Activated CD8-positive, alpha-beta memory T cell treated with anti-CD3 and anti-CD28 coated beads, Interleukin-2, amount 10 ng/mL, durations not matched to agents 7 days and 5 days (primary cell): Measurements from ENCODE around the gene TIAM1. TPM values are rescaled to one million over a fixed set of nuclear protein-coding genes. Genes with fewer than 3 reads are reported as not detected.
A peak's percentile ranks its signal among the peaks of the same experiment; 100 is the strongest.

ENCODE experiments used
- ATAC-seq: fragments of 150-1000 bp; cut with Tn5 transposase; one replicate; pipeline ENCODE4 v1.10.0; 2021; ENCODE audit warnings: moderate library complexity
- CTCF ChIA-PET: fragments of 350-600 bp; sonication (Branson Sonifier 250); formaldehyde crosslinking; loops from one replicate; lab custom pipeline; 2021; ENCODE audit warnings: antibody characterized with exemption; lab: Charles Lee
- DNase-seq: peaks from one replicate; pipeline ENCODE4 v3.0.0-alpha.2; 2020
- H3K27ac Mint-ChIP-seq: one replicate; pipeline ENCODE4 v1.8.0; 2021; ENCODE audit warnings: mild to moderate bottlenecking, mixed read lengths
- H3K27me3 Mint-ChIP-seq: one replicate; pipeline ENCODE4 v1.8.0; 2021; ENCODE audit warnings: mixed read lengths
- H3K36me3 Mint-ChIP-seq: one replicate; pipeline ENCODE4 v1.8.0; 2021; ENCODE audit warnings: mild to moderate bottlenecking, mixed read lengths
- H3K4me1 Mint-ChIP-seq: one replicate; pipeline ENCODE4 v1.8.0; 2021; ENCODE audit warnings: mixed read lengths
- H3K4me3 Mint-ChIP-seq: one replicate; pipeline ENCODE4 v1.8.0; 2021; ENCODE audit warnings: mild to moderate bottlenecking, moderate library complexity, mixed read lengths
- H3K9me3 Mint-ChIP-seq: one replicate; pipeline ENCODE4 v1.8.0; 2022; ENCODE audit warnings: low read depth, mixed read lengths
- total RNA-seq, 2 experiments: library from RNA; stranded (reverse); gene quantifications; one replicate each; pipeline ENCODE4 v1.2.3, GENCODE V29; 2021

TIAM1 gene
- total RNA-seq, 2 experiments from 2014 or later = 18.8 to 20.5 TPM

- Mint-ChIP-seq H3K4me3 (no peak overlapping the region), H3K36me3 (peaks cover 3% of the 10 kb centered on the region), H3K27me3 (no peaks in the 10 kb centered on the region), H3K27ac (no peak overlapping the region), H3K4me1 (peaks cover 13% of the 10 kb centered on the region), H3K9me3 (peaks cover under 1% of the 10 kb centered on the region)
- no peak for DNase-seq
- CTCF ChIA-PET = no interaction called here
- ATAC-seq = no peak
Measured at GRCh38 chr21:31282095-31282709, 61.9 kb downstream of the TIAM1 start.

- no peak overlapping the region for H3K27ac Mint-ChIP-seq
- peaks cover 3% of the 10 kb centered on the region for H3K36me3 Mint-ChIP-seq
- no peak overlapping the region for H3K4me3 Mint-ChIP-seq
- DNase-seq (no peak), ATAC-seq (no peak)
- CTCF ChIA-PET = no interaction called here
- no peaks in the 10 kb centered on the region for H3K27me3 Mint-ChIP-seq
- peaks cover 13% of the 10 kb centered on the region for H3K4me1 Mint-ChIP-seq
- H3K9me3 Mint-ChIP-seq = no peaks in the 10 kb centered on the region
Measured at GRCh38 chr21:31281561-31281960, 62.5 kb downstream of the TIAM1 start.

- no peaks in the 10 kb centered on the region for H3K27me3 Mint-ChIP-seq
- no peak overlapping the region for H3K27ac Mint-ChIP-seq
- DNase-seq = no peak
- peaks cover 12% of the 10 kb centered on the region for H3K4me1 Mint-ChIP-seq
- H3K4me3 Mint-ChIP-seq = no peak overlapping the region
- peaks cover 3% of the 10 kb centered on the region for H3K36me3 Mint-ChIP-seq
- ATAC-seq = no peak
- H3K9me3 Mint-ChIP-seq = no peaks in the 10 kb centered on the region
- CTCF ChIA-PET = no interaction called here
Measured at GRCh38 chr21:31279986-31280385, 64.1 kb downstream of the TIAM1 start.

GRCh38 chr21:31279214-31279613 is 64.8 kb downstream of the TIAM1 start:
- DNase-seq (no peak), ATAC-seq (no peak)
- CTCF ChIA-PET = interaction anchor here (0.6 kb wide), 1 partner anchor 268 kb away, joined by 3 read pairs; no protein-coding TSS in a partner anchor
- Mint-ChIP-seq H3K4me1 (peaks cover 9% of the 10 kb centered on the region), H3K27ac (no peak overlapping the region), H3K9me3 (no peaks in the 10 kb centered on the region), H3K27me3 (no peaks in the 10 kb centered on the region), H3K4me3 (no peak overlapping the region), H3K36me3 (peaks cover 3% of the 10 kb centered on the region)

GRCh38 chr21:31278511-31279130 is 65.4 kb downstream of the TIAM1 start:
- Mint-ChIP-seq H3K27me3 (peaks cover under 1% of the 10 kb centered on the region), H3K36me3 (peaks cover 4% of the 10 kb centered on the region), H3K9me3 (no peaks in the 10 kb centered on the region), H3K4me1 (peaks cover 10% of the 10 kb centered on the region), H3K27ac (no peak overlapping the region), H3K4me3 (no peak overlapping the region)
- no peak for ATAC-seq
- no peak for DNase-seq
- CTCF ChIA-PET = no interaction called here

GRCh38 chr21:31276663-31277062 is 67.4 kb downstream of the TIAM1 start:
- Mint-ChIP-seq H3K4me3 (no peak overlapping the region), H3K36me3 (peaks cover 9% of the 10 kb centered on the region)
- CTCF ChIA-PET = no interaction called here

GRCh38 chr21:31275901-31276300 is 68.2 kb downstream of the TIAM1 start:
- CTCF ChIA-PET = no interaction called here
- ATAC-seq = no peak
- Mint-ChIP-seq H3K9me3 (no peaks in the 10 kb centered on the region), H3K4me3 (no peak overlapping the region), H3K36me3 (peaks cover 6% of the 10 kb centered on the region), H3K27me3 (peaks cover 3% of the 10 kb centered on the region), H3K4me1 (peaks cover 12% of the 10 kb centered on the region), H3K27ac (no peak overlapping the region)
- DNase-seq = no peak

More at GRCh38 chr21:31276663-31277062, 67.4 kb downstream of the TIAM1 start:
- Mint-ChIP-seq H3K9me3 (no peaks in the 10 kb centered on the region), H3K4me1 (peaks cover 12% of the 10 kb centered on the region), H3K27me3 (peaks cover 3% of the 10 kb centered on the region), H3K27ac (no peak overlapping the region)
- ATAC-seq (no peak), DNase-seq (no peak)

GRCh38 chr21:31273278-31273677 is 70.8 kb downstream of the TIAM1 start:
- CTCF ChIA-PET = no interaction called here
- Mint-ChIP-seq H3K27me3 (peaks cover 3% of the 10 kb centered on the region), H3K4me1 (peaks cover 14% of the 10 kb centered on the region), H3K4me3 (no peak overlapping the region), H3K36me3 (peaks cover 6% of the 10 kb centered on the region), H3K27ac (no peak overlapping the region), H3K9me3 (no peaks in the 10 kb centered on the region)
- ATAC-seq (no peak), DNase-seq (no peak)

GRCh38 chr21:31268090-31268489 is 76.0 kb downstream of the TIAM1 start:
- DNase-seq = no peak
- no peak for ATAC-seq
- H3K27me3 Mint-ChIP-seq = peaks cover 12% of the 10 kb centered on the region
- peak overlapping the region; percentile 1 for H3K4me3 Mint-ChIP-seq
- H3K36me3 Mint-ChIP-seq = peaks cover 3% of the 10 kb centered on the region
- no peak overlapping the region for H3K27ac Mint-ChIP-seq
- CTCF ChIA-PET = no interaction called here
- no peaks in the 10 kb centered on the region for H3K9me3 Mint-ChIP-seq
- H3K4me1 Mint-ChIP-seq = peaks cover 13% of the 10 kb centered on the region

GRCh38 chr21:31267644-31268043 is 76.4 kb downstream of the TIAM1 start:
- H3K9me3 Mint-ChIP-seq = no peaks in the 10 kb centered on the region
- CTCF ChIA-PET = no interaction called here

GRCh38 chr21:31266241-31266640 is 77.8 kb downstream of the TIAM1 start:
- Mint-ChIP-seq H3K4me3 (no peak overlapping the region), H3K4me1 (peaks cover 7% of the 10 kb centered on the region), H3K27ac (no peak overlapping the region), H3K36me3 (peaks cover 3% of the 10 kb centered on the region), H3K27me3 (peaks cover 12% of the 10 kb centered on the region), H3K9me3 (no peaks in the 10 kb centered on the region)
- DNase-seq (no peak), ATAC-seq (no peak)
- CTCF ChIA-PET = interaction anchor here (1.8 kb wide), 1 partner anchor 314 kb away, joined by 4 read pairs; no protein-coding TSS in a partner anchor

More at GRCh38 chr21:31267644-31268043, 76.4 kb downstream of the TIAM1 start:
- H3K27me3 Mint-ChIP-seq = peaks cover 12% of the 10 kb centered on the region
- peaks cover 10% of the 10 kb centered on the region for H3K4me1 Mint-ChIP-seq
- peaks cover 3% of the 10 kb centered on the region for H3K36me3 Mint-ChIP-seq
- H3K4me3 Mint-ChIP-seq = no peak overlapping the region
- no peak overlapping the region for H3K27ac Mint-ChIP-seq
- DNase-seq (no peak), ATAC-seq (no peak)

- H3K36me3 Mint-ChIP-seq = peaks cover 3% of the 10 kb centered on the region
- no peak for DNase-seq
- H3K4me1 Mint-ChIP-seq = peaks cover 7% of the 10 kb centered on the region
- no peak overlapping the region for H3K4me3 Mint-ChIP-seq
- ATAC-seq = no peak
- no peaks in the 10 kb centered on the region for H3K9me3 Mint-ChIP-seq
- H3K27me3 Mint-ChIP-seq = peaks cover 12% of the 10 kb centered on the region
- CTCF ChIA-PET = interaction anchor here (1.8 kb wide), 1 partner anchor 315 kb away, joined by 4 read pairs; no protein-coding TSS in a partner anchor
- no peak overlapping the region for H3K27ac Mint-ChIP-seq
Measured at GRCh38 chr21:31265366-31266013, 78.6 kb downstream of the TIAM1 start.

GRCh38 chr21:31264574-31264973 is 79.5 kb downstream of the TIAM1 start:
- Mint-ChIP-seq H3K9me3 (no peaks in the 10 kb centered on the region), H3K27me3 (peaks cover 14% of the 10 kb centered on the region), H3K36me3 (peaks cover 3% of the 10 kb centered on the region), H3K4me1 (peaks cover 7% of the 10 kb centered on the region), H3K27ac (no peak overlapping the region), H3K4me3 (no peak overlapping the region)
- no peak for ATAC-seq
- CTCF ChIA-PET = interaction anchor here (1.8 kb wide), 1 partner anchor 316 kb away, joined by 4 read pairs; no protein-coding TSS in a partner anchor
- DNase-seq = no peak
